GM23338 (cell line): ENCODE data around the gene PRPH. TPM values are rescaled to one million over a fixed set of nuclear protein-coding genes. Genes with fewer than 3 reads are reported as not detected.

Experiments used
- CREB1 ChIP-seq: fragments of 250-450 bp; sonication (Bioruptor Pico); IDR thresholded peaks from 2 replicates; pipeline ENCODE4 v1.5.0; 2020; ENCODE audit warnings: low read depth, mild to moderate bottlenecking, moderate library complexity
- EZH2 ChIP-seq: fragments of 200-600 bp; sonication (generic); IDR thresholded peaks from one replicate; pipeline ENCODE4 v1.8.0; 2017; ENCODE audit warnings: antibody characterized with exemption, mild to moderate bottlenecking, low read depth; ENCODE audit not compliant: unreplicated experiment
- EZH2phosphoT487 ChIP-seq: fragments of 200-600 bp; sonication (generic); IDR thresholded peaks from one replicate; pipeline ENCODE4 v1.8.1; 2018; ENCODE audit warnings: antibody characterized with exemption; ENCODE audit not compliant: unreplicated experiment
- JUNB ChIP-seq: IDR thresholded peaks from one replicate; pipeline ENCODE4 v1.6.1; 2016; ENCODE audit warnings: antibody characterized with exemption; ENCODE audit not compliant: unreplicated experiment
- POLR2AphosphoS5 ChIP-seq: IDR thresholded peaks from 2 replicates; pipeline ENCODE4 v1.6.1; 2016; ENCODE audit warnings: antibody characterized with exemption, low read depth
- REST ChIP-seq: IDR thresholded peaks from one replicate; pipeline ENCODE4 v1.6.1; 2018; ENCODE audit warnings: antibody characterized with exemption; ENCODE audit not compliant: unreplicated experiment
- STAT1 ChIP-seq: IDR thresholded peaks from one replicate; pipeline ENCODE4 v1.6.1; 2016; ENCODE audit warnings: antibody characterized with exemption; ENCODE audit not compliant: unreplicated experiment
- ZNF114 ChIP-seq: fragments of 250-450 bp; sonication (Bioruptor Pico); IDR thresholded peaks from 2 replicates; pipeline ENCODE4 v1.5.0; 2020; ENCODE audit warnings: mild to moderate bottlenecking, moderate library complexity
- ZNF331 ChIP-seq: fragments of 250-450 bp; sonication (Bioruptor Pico); IDR thresholded peaks from 2 replicates; pipeline ENCODE4 v1.5.0; 2020; ENCODE audit warnings: low read depth, mild to moderate bottlenecking, moderate library complexity
- polyA plus RNA-seq: library from polyadenylated mRNA; unstranded; fragments of >200 nt; fragmentation: Nextera tagmentation; extraction: Ambion mirVana; gene quantifications from 2 replicates; pipeline ENCODE4 v1.2.1, GENCODE V29; 2016
- total RNA-seq: library from RNA; depleted of rRNA; stranded (reverse); fragments of >200 nt; shearing (Covaris generic); gene quantifications from 2 replicates; pipeline ENCODE4 v1.2.3, GENCODE V29; 2014
- TF ChIP-seq, protein P1 (sequence below): fragments of 250-450 bp; sonication (Bioruptor Pico); IDR thresholded peaks from 2 replicates; pipeline ENCODE4 v1.5.0; 2020; ENCODE audit warnings: mild to moderate bottlenecking, moderate library complexity

The PRPH gene
- total and polyA plus RNA-seq, 2 experiments from 2014 or later: 0.24 to 0.36 TPM

DNA sequence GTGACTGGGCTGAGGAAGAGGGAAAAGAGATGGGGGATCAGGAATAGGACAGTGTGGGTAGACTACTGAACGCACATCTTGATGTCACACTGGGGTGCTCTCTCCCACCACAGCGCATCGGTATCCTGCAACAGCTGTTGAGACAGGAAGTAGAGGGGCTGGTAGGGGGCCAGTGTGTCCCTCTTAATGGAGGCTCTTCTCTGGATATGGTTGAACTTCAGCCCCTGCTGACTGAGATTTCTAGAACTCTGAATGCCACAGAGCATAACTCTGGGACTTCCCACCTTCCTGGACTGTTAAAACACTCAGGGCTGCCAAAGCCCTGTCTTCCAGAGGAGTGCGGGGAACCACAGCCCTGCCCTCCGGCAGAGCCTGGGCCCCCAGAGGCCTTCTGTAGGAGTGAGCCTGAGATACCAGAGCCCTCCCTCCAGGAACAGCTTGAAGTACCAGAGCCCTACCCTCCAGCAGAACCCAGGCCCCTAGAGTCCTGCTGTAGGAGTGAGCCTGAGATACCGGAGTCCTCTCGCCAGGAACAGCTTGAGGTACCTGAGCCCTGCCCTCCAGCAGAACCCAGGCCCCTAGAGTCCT lies 35.2 kb downstream of the PRPH start (continued):
- TF ChIP-seq, protein P1, sequence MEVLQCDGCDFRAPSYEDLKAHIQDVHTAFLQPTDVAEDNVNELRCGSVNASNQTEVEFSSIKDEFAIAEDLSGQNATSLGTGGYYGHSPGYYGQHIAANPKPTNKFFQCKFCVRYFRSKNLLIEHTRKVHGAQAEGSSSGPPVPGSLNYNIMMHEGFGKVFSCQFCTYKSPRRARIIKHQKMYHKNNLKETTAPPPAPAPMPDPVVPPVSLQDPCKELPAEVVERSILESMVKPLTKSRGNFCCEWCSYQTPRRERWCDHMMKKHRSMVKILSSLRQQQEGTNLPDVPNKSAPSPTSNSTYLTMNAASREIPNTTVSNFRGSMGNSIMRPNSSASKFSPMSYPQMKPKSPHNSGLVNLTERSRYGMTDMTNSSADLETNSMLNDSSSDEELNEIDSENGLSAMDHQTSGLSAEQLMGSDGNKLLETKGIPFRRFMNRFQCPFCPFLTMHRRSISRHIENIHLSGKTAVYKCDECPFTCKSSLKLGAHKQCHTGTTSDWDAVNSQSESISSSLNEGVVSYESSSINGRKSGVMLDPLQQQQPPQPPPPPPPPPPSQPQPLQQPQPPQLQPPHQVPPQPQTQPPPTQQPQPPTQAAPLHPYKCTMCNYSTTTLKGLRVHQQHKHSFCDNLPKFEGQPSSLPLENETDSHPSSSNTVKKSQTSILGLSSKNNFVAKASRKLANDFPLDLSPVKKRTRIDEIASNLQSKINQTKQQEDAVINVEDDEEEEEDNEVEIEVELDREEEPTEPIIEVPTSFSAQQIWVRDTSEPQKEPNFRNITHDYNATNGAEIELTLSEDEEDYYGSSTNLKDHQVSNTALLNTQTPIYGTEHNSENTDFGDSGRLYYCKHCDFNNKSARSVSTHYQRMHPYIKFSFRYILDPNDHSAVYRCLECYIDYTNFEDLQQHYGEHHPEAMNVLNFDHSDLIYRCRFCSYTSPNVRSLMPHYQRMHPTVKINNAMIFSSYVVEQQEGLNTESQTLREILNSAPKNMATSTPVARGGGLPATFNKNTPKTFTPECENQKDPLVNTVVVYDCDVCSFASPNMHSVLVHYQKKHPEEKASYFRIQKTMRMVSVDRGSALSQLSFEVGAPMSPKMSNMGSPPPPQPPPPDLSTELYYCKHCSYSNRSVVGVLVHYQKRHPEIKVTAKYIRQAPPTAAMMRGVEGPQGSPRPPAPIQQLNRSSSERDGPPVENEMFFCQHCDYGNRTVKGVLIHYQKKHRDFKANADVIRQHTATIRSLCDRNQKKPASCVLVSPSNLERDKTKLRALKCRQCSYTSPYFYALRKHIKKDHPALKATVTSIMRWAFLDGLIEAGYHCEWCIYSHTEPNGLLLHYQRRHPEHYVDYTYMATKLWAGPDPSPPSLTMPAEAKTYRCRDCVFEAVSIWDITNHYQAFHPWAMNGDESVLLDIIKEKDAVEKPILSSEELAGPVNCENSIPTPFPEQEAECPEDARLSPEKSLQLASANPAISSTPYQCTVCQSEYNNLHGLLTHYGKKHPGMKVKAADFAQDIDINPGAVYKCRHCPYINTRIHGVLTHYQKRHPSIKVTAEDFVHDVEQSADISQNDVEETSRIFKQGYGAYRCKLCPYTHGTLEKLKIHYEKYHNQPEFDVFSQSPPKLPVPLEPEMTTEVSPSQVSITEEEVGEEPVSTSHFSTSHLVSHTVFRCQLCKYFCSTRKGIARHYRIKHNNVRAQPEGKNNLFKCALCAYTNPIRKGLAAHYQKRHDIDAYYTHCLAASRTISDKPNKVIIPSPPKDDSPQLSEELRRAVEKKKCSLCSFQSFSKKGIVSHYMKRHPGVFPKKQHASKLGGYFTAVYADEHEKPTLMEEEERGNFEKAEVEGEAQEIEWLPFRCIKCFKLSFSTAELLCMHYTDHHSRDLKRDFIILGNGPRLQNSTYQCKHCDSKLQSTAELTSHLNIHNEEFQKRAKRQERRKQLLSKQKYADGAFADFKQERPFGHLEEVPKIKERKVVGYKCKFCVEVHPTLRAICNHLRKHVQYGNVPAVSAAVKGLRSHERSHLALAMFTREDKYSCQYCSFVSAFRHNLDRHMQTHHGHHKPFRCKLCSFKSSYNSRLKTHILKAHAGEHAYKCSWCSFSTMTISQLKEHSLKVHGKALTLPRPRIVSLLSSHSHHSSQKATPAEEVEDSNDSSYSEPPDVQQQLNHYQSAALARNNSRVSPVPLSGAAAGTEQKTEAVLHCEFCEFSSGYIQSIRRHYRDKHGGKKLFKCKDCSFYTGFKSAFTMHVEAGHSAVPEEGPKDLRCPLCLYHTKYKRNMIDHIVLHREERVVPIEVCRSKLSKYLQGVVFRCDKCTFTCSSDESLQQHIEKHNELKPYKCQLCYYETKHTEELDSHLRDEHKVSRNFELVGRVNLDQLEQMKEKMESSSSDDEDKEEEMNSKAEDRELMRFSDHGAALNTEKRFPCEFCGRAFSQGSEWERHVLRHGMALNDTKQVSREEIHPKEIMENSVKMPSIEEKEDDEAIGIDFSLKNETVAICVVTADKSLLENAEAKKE: no peak
- TF ChIP-seq POLR2AphosphoS5 (no peak), CREB1 (CRISPR knock-in tag) (no peak), ZNF331 (CRISPR knock-in tag) (no peak), ZNF114 (CRISPR knock-in tag) (no peak), EZH2 (no peak), STAT1 (no peak), EZH2phosphoT487 (no peak), REST (no peak), JUNB (no peak)
